Right atrium auricular region (tissue), 2 donors: ENCODE data around the gene SLC9A9. TPM values are rescaled to one million over a fixed set of nuclear protein-coding genes. Genes with fewer than 3 reads are reported as not detected.

Source experiments
- DNase-seq: peaks from one replicate; pipeline ENCODE4 v3.0.0-alpha.2; 2019; ENCODE audit warnings: low spot score
- H3K27ac ChIP-seq, 2 donors: fragments of 200-600 bp; sonication (generic); 1 replicate in 1 of 2; 2 replicates in 1 of 2; pipeline ENCODE4 v1.5.1; 2016 to 2019
- H3K27me3 ChIP-seq, 2 donors: fragments of 200-600 bp; sonication (generic); one replicate each; pipeline versions ENCODE4 v1.5.1 to v1.6.0; 2017 to 2019
- H3K36me3 ChIP-seq: fragments of 200-600 bp; sonication (generic); one replicate; pipeline ENCODE4 v1.5.1; 2016
- H3K4me1 ChIP-seq, 2 donors: fragments of 200-600 bp; sonication (generic); one replicate each; pipeline versions ENCODE4 v1.5.1 to v1.6.0; 2017 to 2019
- H3K4me3 ChIP-seq, 2 donors: fragments of 200-600 bp; sonication (generic); 1 replicate in 1 of 2; 2 replicates in 1 of 2; pipeline ENCODE4 v1.5.1; 2017 to 2019; ENCODE audit warnings: mild to moderate bottlenecking in 1 of 2, moderate library complexity in 1 of 2
- H3K9me3 ChIP-seq, 2 donors: fragments of 200-600 bp; sonication (generic); one replicate each; pipeline ENCODE4 v1.5.1; 2019
- total RNA-seq, 2 donors: library from RNA; depleted of rRNA; stranded (reverse); fragments of >200 nt; gene quantifications; one replicate each; pipeline ENCODE4 v1.1.0, GENCODE V29; 2016
- TF ChIP-seq, protein P1 (sequence below), 2 donors: fragments of 200-600 bp; sonication (generic); IDR thresholded peaks; one replicate each; pipeline ENCODE4 v1.5.1; 2019; ENCODE audit warnings: antibody characterized with exemption in 2 of 2

Gene SLC9A9
- total RNA-seq, 2 donors from 2014 or later: 3.1 to 4.2 TPM

DNA sequence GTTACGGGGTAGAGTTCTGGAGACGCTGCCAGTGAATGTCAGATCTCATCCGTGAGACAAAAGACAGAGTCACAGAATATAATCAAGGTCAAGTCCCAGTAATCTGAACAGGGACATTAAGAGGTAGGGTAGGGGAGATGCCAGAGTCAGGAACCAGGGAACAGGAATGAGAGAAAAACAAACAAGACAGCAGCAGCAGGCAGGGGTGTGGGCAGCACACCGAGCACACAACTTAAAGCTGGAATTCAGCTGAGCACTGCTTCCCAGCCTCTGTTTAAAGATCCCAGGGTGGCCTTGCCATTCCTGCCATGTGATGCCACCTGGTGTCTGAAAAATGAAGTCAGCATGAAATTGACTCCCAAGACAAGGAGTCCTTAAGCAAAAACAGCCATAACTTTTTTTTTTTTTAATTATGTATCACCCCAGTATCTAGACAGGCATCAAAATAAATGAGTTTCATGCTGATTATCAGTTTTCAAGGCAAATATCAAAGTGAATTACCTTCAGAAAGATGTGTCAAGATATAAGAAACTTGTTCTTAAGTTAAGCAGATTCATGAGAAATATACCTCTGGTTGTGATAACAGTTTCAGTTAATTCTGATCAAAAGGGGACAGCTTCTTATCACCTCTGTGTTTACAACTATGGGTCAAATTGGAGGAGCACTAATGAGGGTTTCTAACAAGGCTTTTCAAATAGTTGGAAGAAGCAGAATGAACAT, 203.7 kb downstream of the SLC9A9 start:
- H3K4me3 ChIP-seq: no peak overlapping the region
- no peaks in the 10 kb centered on the region for H3K9me3 ChIP-seq
- H3K27me3 ChIP-seq: no peaks in the 10 kb centered on the region
- H3K27ac ChIP-seq: no peak overlapping the region
- TF ChIP-seq, protein P1, sequence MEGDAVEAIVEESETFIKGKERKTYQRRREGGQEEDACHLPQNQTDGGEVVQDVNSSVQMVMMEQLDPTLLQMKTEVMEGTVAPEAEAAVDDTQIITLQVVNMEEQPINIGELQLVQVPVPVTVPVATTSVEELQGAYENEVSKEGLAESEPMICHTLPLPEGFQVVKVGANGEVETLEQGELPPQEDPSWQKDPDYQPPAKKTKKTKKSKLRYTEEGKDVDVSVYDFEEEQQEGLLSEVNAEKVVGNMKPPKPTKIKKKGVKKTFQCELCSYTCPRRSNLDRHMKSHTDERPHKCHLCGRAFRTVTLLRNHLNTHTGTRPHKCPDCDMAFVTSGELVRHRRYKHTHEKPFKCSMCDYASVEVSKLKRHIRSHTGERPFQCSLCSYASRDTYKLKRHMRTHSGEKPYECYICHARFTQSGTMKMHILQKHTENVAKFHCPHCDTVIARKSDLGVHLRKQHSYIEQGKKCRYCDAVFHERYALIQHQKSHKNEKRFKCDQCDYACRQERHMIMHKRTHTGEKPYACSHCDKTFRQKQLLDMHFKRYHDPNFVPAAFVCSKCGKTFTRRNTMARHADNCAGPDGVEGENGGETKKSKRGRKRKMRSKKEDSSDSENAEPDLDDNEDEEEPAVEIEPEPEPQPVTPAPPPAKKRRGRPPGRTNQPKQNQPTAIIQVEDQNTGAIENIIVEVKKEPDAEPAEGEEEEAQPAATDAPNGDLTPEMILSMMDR (IDR thresholded peaks at IDR 0.05): peak in 1 of 2 donors; percentile 63
- no peak for DNase-seq
- no peaks in the 10 kb centered on the region for H3K4me1 ChIP-seq
- H3K36me3 ChIP-seq: no peaks in the 10 kb centered on the region

DNA sequence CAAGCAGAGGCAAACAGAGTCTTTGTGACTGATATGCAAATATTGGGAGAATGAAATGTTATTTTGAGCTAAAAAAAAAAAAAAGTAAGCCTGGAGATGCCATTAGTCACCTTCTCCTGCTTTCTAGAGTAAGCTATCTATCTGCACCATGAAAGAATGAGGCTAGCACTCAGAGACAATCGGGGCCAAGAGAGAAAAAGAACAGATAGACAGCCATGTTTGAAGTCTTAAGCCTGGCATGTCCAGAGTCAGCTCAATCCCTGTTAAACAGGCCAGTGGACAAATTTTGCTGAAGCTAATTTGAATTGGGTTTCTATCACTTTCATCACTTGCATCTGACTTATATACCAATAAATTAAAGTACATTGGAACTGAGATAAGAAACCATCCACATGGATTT, 204.4 kb downstream of the SLC9A9 start:
- TF ChIP-seq, protein P1 (IDR thresholded peaks at IDR 0.05): no peak
- H3K9me3 ChIP-seq: no peaks in the 10 kb centered on the region
- no peak overlapping the region for H3K4me3 ChIP-seq
- H3K36me3 ChIP-seq: no peaks in the 10 kb centered on the region
- no peaks in the 10 kb centered on the region for H3K27me3 ChIP-seq
- no peak for DNase-seq
- H3K27ac ChIP-seq: no peak overlapping the region
- no peaks in the 10 kb centered on the region for H3K4me1 ChIP-seq

DNA sequence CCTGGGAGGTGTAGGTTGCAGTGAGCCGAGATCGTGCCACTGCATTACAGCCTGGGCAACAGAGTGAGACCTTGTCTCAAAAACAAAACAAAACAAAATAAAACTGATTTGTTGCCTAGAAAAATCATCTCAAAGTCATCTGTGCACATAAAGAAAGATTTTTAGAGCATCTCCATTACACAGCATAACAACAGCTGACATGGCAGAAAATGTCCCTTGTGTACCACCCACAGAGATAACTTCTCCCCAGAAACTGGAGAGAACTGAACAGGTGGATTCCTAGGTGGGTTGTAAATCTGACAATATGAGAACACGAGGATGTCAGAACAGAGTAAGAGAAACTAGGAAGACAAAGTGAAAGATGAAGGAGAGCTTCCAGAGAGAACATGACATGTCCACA, 207.5 kb downstream of the SLC9A9 start:
- Histone ChIP-seq H3K4me1 (no peaks in the 10 kb centered on the region), H3K36me3 (no peaks in the 10 kb centered on the region), H3K27me3 (no peaks in the 10 kb centered on the region), H3K27ac (no peak overlapping the region), H3K4me3 (no peak overlapping the region), H3K9me3 (peaks cover 0 to 24% of the 10 kb centered on the region in 2 donors)
- TF ChIP-seq, protein P1 (IDR thresholded peaks at IDR 0.05): no peak
- no peak for DNase-seq

DNA sequence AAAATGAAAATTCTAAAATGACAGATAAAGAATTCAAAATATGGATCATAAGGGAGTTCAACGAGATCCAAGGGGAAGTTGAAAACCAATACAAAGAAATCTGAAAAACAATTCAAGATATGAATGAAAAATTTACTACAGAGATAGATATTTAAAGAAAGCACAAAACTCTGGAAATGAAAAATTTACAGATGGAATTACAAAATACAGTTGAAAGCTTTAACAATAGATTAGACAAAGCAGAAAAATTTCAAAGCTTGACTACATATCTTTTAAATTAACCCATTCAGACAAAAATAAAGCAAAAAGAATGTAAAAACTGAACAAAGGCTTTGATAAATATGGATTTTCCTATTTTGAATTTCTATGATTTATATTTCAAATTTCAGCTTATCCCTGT, 211.1 kb downstream of the SLC9A9 start:
- no peaks in the 10 kb centered on the region for H3K36me3 ChIP-seq
- DNase-seq: no peak
- H3K27ac ChIP-seq: no peak overlapping the region
- no peak overlapping the region for H3K4me3 ChIP-seq
- TF ChIP-seq, protein P1 (IDR thresholded peaks at IDR 0.05): no peak
- no peaks in the 10 kb centered on the region for H3K27me3 ChIP-seq
- peaks cover 0 to 24% of the 10 kb centered on the region in 2 donors for H3K9me3 ChIP-seq
- no peaks in the 10 kb centered on the region for H3K4me1 ChIP-seq

DNA sequence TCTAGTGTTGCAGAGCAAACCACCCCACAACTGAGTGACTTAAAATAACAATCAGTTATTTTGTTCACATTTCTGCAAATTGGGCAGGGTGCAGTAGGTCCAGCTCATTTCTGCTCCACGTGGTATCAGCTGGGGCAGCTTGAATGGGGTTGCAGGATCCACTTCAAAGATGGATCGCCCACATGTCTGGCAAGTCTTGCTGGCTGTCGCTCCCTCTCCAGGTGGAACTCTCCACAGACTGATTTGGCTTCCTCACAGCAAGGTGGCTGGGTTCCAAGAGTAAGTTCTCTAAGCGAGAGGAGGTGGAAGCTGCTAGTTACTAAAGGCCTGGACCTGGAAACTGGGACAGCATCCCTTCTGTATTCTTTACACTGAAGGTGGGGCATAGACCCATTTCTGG, 213.3 kb downstream of the SLC9A9 start:
- Histone ChIP-seq H3K36me3 (no peaks in the 10 kb centered on the region), H3K27ac (no peak overlapping the region), H3K4me1 (no peaks in the 10 kb centered on the region), H3K27me3 (no peaks in the 10 kb centered on the region), H3K4me3 (no peak overlapping the region), H3K9me3 (peaks cover 0 to 24% of the 10 kb centered on the region in 2 donors)
- no peak for DNase-seq
- TF ChIP-seq, protein P1 (IDR thresholded peaks at IDR 0.05): no peak

DNA sequence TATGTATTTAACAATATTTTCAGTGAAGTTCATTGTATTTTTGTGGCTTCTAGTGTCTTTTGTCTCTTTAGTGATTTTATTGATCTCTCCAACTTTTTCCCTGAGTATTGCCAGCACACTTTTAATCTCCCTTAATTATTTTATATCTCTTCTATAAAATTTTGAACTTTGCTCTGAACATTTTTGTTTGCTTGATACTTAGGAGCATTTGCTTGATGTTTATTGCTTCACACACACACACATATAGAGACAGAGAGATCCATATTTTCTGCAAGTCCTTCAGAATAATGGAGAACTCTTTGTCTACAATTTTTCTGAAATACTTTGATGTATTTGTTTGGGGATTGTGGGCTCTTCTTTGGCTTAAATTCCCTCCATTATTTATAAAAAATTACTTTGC, 213.8 kb downstream of the SLC9A9 start:
- Histone ChIP-seq H3K4me3 (no peak overlapping the region), H3K9me3 (peaks cover 0 to 24% of the 10 kb centered on the region in 2 donors), H3K27ac (no peak overlapping the region), H3K36me3 (no peaks in the 10 kb centered on the region), H3K4me1 (no peaks in the 10 kb centered on the region), H3K27me3 (no peaks in the 10 kb centered on the region)
- TF ChIP-seq, protein P1 (IDR thresholded peaks at IDR 0.05): no peak
- no peak for DNase-seq
